PFSK-1 (cell line): ENCODE results near the gene SIRPB1.

Source experiments
- FOXP2 ChIP-seq: optimal IDR thresholded peaks from 2 replicates; pipeline ENCODE3; 2011; ENCODE audit warnings: borderline replicate concordance, control low read depth, inconsistent platforms; ENCODE audit not compliant: insufficient read depth; ENCODE audit errors: extremely low read length, extremely low read depth
- POLR2AphosphoS5 ChIP-seq: IDR thresholded peaks from 2 replicates; pipeline ENCODE4 v1.6.1; 2012; ENCODE audit warnings: low read depth, mild to moderate bottlenecking, control low read depth, low read length, moderate library complexity
- REST ChIP-seq, 2 experiments: IDR thresholded peaks; 2 replicates each; pipeline versions ENCODE4 v1.6.1 to v1.8.0; 2011 to 2012; ENCODE audit warnings: low read depth in 2 of 2, low read length in 2 of 2, control low read depth in 1 of 2, inconsistent platforms in 1 of 2, mild to moderate bottlenecking in 1 of 2, moderate library complexity in 1 of 2; ENCODE audit not compliant: insufficient read depth in 1 of 2
- SIN3A ChIP-seq: IDR thresholded peaks from 2 replicates; pipeline ENCODE4 v1.6.1; 2012; ENCODE audit warnings: mild to moderate bottlenecking, low read length, moderate library complexity, borderline replicate concordance; ENCODE audit not compliant: insufficient read depth
- TAF1 ChIP-seq: IDR thresholded peaks from 2 replicates; pipeline ENCODE4 v1.6.1; 2012; ENCODE audit warnings: low read length, control low read depth, borderline replicate concordance; ENCODE audit not compliant: insufficient read depth

The SIRPB1 gene

GRCh38 chr20:1637755-1638154 lies 17.9 kb upstream of the SIRPB1 start:
- TF ChIP-seq SIN3A = no peak
- TF ChIP-seq TAF1 = no peak
- no peak for TF ChIP-seq REST (IDR thresholded peaks at IDR 0.05; ENCODE audit: insufficient read depth in 1 of 2, low read depth in 2 of 2, low read length in 2 of 2)
- TF ChIP-seq FOXP2 = no peak
- TF ChIP-seq POLR2AphosphoS5 = no peak

GRCh38 chr20:1637226-1637625 lies 17.4 kb upstream of the SIRPB1 start:
- TF ChIP-seq REST (IDR thresholded peaks at IDR 0.05; ENCODE audit: insufficient read depth in 1 of 2, low read depth in 2 of 2, low read length in 2 of 2) (no peak), TAF1 (no peak), POLR2AphosphoS5 (no peak), SIN3A (no peak), FOXP2 (no peak)

- TF ChIP-seq SIN3A = no peak
- no peak for TF ChIP-seq TAF1
- TF ChIP-seq FOXP2 = no peak
- TF ChIP-seq POLR2AphosphoS5 = no peak
- no peak for TF ChIP-seq REST (IDR thresholded peaks at IDR 0.05; ENCODE audit: insufficient read depth in 1 of 2, low read depth in 2 of 2, low read length in 2 of 2)
These were observed 16.8 kb upstream of the SIRPB1 start for GRCh38 chr20:1636621-1637020.

- no peak for TF ChIP-seq REST (IDR thresholded peaks at IDR 0.05; ENCODE audit: insufficient read depth in 1 of 2, low read depth in 2 of 2, low read length in 2 of 2)
- TF ChIP-seq FOXP2 = no peak
- no peak for TF ChIP-seq POLR2AphosphoS5
- no peak for TF ChIP-seq SIN3A
- no peak for TF ChIP-seq TAF1
These were observed 15.6 kb upstream of the SIRPB1 start for GRCh38 chr20:1635291-1635979.

- TF ChIP-seq SIN3A (no peak), POLR2AphosphoS5 (no peak), TAF1 (no peak), REST (IDR thresholded peaks at IDR 0.05; ENCODE audit: insufficient read depth in 1 of 2, low read depth in 2 of 2, low read length in 2 of 2) (no peak), FOXP2 (no peak)
These were observed 13.7 kb upstream of the SIRPB1 start for GRCh38 chr20:1633535-1633934.
